GM03348 (cell line): ENCODE measurements around the gene IFT122.
A peak's percentile ranks its signal among the peaks of the same experiment; 100 is the strongest.

Experiments used
- DNase-seq: peaks from one replicate; pipeline ENCODE4 v3.0.0; 2012; ENCODE audit warnings: low spot score

The IFT122 gene

DNA sequence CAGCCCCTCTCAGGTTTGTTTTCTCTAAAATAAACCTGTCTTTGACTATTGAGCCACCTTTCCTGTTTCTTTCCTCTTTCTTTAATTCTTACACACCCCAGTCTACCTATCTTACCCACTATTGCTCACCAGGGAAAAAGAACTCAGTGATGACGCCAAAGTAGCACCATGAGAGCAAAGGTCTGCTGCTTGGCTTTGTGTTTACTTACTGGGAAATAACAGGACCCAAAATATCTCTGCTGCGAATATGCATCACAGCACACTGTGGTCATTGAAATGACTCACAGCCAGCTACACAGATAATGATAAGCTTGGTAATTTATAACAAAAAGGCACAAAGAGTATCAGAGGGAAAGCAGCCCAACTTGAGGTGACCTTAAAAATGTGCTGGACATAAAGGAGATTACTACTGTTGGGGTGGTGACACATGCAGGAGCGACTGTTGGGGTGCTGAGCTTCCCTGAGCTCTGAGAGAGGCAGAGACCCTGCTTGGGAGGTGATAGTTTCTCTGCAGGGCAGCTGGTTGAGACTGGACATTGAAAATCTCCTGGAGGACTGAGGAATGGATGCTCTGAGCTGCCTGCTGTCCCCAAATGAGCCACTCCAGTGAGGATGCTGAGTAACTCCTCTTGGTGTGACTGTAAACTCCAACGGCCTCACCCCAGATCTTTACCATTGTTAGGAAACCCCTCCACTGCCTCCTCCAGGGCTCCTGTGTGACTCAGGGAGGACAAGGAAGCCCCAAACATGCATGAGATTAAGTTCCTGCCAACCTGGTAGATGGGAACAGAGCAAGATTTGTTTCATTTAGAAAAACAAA, 26.1 kb upstream of the IFT122 start:
- peak; percentile 48 for DNase-seq

DNA sequence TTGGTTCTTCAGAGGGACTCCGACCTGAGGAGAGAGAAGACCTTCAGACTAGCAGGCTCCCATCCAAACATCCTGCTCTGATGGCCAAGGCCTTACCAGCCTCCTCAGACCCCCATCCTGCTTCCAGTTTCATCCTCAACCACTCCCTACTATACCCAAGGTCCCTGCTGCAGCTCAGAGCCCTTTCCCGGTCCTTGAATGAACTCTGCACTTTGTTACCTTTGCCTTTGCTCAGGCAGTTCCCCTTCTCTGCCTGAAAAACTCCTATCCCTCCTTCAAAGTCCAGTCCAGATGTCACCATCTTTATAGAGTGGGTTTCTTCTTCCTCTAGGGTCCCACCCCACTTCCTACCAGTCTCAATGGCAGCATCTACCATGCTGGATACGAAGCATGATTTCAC, 24.6 kb upstream of the IFT122 start:
- no peak for DNase-seq

DNA sequence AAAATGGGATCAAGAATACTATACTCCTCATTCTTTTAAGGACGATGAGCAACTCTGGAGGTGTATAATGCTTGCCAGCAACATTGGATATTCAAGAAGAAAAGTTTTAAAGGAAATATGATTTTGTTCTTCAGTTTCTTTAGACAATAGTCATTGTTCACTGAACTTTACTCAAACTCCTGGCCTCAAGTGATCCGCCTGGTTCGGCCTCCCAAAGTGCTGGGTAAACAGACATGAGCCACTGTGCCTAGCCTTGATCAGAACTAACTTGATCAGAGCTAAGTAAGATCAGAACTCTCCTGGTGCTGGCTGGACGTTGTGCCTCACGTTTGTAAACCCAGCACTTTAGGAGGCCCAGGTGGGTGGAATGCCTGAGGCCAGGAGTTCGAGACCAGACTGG, 24.2 kb upstream of the IFT122 start:
- no peak for DNase-seq

DNA sequence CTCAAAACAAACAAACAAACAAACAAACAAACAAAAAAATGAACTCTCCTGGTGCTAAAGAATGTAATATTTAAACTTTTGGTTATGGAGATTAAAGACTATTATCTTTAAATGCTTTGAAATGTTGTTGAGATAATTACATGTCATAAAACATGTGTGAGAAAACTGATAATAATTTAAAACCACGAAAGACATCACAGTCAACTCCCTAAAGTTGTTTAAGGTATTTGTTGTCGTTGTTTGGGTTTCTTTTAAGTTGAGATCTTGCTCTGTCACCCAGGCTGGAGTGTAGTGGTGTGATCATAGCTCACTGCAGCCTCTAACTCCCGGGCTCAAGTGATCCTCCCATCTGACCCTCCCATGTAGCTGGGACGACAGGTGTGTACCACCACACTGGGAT, 23.6 kb upstream of the IFT122 start:
- no peak for DNase-seq

DNA sequence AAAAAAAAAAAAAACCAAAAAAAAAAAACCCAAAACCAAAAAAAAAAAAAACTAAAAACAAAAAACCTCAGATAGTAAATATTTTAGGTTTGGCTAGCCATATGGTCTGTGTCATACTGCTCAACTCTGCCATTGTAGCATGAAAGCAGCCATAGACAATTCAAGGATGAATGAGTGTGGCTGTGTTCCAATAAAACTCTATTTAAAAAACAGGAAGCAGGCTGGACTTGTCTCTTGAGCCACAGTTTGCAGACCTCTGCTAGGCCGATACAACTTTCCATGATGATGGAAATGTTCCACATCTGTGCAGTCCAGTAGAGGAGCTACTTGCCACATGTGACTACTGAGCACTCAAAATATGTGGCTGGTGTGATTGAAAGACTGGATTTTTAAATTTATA, 22.7 kb upstream of the IFT122 start:
- no peak for DNase-seq

DNA sequence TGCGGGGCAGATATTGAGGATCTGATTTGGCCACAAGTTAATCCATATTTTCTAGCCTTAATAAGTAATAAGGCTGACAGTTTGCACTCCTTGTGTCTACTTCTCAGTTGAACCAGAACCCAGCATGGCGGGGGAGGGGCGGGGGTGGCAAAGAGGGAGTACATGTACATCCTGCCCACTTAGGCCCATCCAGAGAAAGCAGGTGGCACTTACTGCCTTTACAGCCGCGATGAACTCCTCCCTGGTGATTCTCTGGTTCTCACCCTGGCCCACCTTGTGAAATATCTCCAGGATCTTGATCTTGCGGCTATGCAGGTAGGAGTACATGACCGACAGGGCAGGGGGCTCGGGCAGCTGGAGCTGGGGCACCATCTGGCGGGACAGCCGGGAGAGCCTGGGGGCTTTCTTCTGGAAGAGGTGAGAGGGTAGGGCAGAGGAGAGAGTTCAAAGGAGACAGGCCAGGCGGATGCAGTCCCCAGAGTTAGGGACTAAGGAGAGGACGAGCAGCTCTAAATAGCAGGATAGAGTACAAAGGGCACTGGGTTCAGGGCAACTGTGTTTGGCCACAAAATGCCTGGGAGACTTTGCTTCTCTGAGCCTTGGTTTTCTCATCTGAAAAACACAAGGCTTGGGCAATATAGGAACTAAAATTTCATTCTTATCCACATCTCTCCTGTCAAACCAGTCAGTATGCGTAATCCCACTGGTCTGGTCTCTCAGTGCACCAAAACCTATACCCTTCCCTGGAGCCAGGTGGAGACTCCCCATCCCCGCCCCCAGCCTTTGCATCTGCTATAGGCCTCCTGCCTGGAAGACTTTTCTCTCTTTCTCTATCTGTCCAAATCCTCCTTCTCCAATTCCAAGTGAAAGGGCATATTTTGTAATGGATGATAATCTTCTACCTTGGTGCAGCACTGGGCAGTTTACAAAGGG, 21.7 kb upstream of the IFT122 start:
- no peak for DNase-seq

DNA sequence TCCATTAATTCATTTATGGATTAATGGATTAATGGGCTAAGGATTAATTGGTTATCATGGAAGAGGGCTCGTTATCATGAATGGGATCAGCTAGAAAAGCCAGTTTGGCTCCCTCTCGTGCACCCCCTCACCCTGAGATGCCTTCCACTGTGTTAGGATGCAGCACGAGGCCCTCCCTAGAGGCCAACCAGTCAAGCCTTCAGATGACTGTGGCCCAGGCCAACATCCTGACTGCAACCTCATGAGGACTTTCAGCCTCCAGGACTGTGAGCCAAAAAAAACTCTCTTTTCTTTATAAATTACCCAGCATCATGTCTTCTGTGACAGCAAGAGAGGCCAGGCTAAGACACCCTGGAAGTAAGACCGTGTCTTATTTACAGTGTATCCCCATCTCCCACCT, 20.5 kb upstream of the IFT122 start:
- DNase-seq, result no peak

DNA sequence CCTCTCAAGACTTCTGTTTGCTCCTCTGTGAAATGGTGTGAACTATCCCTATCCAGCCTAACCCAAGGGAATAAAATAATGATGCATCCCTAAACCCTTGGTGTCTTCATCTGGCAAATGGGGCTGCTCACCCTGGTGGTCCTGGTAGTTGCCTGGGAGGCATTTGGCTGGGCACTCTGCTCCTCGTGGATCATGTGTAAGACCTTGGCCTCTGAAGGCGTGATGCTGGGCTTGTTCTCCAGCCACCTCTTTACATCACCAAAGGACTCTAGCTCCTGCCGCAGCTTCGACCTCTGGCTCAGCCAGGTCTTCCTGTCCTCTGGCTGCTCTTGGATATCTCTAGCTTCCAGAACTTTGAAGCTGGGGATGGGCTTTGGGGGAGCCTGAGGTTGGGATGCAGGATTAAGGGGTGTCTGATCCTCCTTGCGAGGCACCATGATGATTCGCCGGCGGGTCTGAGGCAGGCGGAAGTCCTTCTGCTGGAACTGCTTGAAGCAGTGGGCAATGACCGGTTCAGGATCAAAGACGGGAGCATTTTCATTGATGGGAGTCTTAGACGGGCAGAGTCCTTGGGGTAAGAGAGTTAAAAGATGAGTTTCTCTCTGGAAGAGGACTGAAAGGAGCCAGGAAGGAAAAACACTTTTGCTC, 18.7 kb upstream of the IFT122 start:
- DNase-seq, result no peak

DNA sequence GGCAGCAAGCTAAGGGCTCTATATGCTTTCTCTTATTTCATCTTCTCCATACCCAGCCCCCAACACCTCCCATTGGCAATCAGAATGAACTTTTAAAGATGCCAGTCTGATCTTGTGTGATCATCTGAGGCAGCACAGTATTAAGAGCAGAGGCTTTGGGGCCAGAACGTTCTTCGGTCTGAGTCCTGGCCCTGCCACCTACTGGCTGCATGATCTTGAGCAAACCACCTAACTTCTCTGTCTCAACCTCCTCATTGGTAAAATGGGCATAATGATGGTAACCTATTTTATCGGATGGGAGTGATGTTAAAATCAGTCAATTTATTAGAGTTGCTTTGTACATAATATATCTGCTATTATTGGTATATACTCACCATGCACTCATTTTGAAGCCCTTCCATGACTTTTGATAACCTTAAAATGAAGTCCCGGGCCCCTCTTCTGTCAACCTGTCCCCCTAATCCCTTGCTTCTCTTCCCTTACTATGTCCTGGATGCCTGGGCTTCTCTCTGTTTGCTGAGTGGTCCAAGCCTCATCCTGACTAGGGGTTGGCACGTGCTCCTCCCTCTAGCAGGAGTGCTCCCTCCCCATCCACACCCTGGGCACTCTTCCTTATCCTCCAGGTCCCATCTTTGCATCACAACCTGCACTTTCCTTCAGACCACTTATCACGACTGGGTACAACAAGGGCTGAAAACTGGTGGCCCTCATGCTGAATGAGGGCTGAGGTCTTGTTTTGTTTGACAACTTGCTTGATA, 17.9 kb upstream of the IFT122 start:
- no peak for DNase-seq

DNA sequence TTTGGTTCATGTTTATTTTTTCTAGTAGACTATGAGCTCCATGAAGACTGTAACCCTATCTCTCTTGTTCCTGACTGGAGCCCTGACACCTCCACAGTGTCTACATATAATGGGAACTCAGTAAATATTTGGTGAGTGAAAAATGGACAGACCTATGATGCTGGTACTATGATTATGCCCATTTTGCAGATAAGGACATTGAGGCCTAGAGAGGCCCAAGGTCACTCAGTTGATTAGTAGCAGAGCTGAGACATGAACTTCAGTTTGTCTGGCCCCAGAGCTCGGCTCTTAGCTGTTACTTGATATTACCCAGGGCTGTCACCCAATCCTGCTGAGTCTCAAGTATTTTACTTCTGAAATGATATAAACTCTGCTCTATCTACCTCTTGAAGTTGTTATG, 17.1 kb upstream of the IFT122 start:
- DNase-seq, result no peak

DNA sequence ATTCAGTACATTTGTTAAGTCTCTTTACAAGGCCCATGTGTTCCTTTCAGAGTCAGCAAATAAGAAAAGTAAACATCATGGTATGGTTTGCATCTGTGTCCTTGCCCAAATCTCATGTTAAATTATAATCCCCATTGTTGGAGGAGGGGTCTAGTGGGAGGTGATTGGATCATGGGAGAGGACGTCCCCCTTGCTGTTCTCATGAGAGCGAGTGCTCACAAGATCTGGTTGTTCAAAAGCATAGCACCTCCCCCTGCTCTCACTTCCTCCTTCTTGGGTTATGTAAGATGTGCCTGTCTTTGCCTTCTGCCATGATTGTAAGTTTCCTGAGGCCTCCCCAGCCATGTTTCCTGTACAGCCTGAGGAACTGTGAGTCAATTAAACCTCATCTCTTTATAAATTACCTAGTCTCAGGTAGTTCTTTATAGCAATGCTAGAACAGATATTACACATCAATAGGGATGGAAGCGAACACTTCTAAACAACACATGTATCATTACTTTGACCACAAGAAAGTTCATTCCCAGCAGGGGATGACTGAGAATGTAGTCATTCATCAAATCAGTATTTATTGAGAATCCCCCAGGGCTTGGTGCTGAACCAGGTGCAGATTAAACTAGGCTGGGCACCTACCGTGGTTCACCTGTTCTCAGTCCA, 15.7 kb upstream of the IFT122 start:
- DNase-seq, result no peak

DNA sequence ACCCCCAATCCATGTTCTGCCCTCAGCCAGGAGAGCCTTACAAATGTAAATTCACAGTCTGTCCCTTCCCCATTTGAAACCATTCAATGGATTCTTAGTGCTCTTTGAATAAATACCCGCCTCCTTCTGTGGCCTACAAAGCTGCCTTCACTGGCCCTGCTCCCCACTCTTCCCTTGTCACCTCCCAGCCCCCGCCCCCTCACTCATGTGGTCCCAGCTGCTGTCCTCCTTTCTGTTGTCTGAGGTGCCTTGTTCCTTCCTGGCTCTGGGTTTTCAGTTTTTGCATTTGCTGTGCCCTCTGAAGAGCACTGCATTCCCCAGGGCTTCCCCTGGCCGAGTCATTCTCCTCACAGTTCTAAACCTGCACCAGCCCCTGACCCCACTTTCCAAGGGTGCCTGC, 14.8 kb upstream of the IFT122 start:
- no peak for DNase-seq

DNA sequence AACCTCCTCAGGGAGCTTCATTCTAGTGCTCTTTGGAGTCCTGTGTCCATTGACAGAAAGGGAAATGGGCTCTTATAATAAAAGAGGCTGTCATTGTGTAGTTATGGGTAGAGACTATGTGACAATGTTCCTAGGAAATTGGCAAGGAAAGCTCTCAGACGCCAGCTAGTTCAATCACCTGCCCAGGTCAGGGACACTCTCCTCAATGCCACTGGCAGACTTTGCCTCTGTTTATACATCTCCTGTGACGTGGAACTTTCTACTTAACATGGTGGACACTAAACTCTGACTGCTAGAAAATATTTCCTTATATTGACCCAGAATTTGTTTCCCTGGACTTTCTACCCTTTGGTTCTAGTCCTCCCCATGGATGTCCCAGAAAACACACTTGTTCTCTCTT, 14.4 kb upstream of the IFT122 start:
- no peak for DNase-seq

DNA sequence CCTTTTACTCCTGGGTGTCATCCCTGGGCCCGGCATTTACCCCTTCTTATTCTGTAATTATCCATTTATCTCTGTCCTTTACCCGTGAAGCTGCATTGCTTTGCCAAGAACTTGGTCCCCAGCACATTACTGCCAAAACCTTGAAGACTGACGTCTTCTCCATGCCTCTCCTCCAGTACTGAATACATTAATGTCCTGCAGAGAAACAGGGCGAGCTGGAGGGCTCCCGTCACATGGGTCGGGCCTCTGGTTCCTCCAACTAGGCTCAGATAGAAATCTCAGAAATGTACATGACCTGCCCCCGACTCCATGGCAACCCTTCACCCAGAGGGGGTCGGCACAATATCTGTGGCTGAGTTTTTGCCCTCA, 12.0 kb upstream of the IFT122 start:
- DNase-seq, result no peak

DNA sequence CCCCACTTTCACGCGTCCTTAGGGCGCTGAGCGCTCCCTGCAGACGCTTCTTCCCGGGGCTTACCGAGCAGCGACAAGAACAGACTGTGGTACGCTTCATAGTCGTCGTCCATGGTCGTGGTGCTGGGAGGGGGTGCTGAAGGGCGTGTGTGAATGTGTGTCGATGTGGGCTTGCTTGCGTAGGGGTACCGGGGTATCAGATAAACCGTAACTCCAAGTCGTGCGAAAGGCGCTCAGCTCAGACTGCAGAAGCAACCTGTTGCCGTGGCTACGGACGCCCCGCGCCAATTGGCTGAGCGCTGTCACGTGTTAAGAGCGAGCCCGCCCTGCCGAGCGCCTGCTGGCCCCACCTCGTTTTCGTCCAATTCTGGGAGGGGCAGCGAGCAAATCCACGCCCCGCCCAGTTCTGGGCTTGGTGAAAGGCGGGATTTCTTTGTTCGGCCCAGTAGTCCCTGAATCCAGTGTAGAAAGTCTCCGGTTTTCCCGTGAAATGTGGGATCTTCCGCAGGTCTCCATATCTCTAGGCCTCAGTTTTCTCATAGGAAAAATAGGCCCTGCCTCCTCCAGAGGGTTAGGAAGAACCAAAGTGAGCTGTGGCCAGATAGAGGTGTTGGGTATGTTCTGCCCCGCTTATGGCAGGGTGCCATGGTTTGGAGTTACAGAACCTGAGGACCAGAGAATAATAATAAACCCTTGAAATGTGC, 11.5 kb upstream of the IFT122 start, which contains the start of gene EFCAB12:
TSS of gene EFCAB12 (minus strand) at position 261 of the 704 bp plus-strand sequence. CDS start at position 113, 148 bp downstream.
- peak; percentile 98 for DNase-seq

DNA sequence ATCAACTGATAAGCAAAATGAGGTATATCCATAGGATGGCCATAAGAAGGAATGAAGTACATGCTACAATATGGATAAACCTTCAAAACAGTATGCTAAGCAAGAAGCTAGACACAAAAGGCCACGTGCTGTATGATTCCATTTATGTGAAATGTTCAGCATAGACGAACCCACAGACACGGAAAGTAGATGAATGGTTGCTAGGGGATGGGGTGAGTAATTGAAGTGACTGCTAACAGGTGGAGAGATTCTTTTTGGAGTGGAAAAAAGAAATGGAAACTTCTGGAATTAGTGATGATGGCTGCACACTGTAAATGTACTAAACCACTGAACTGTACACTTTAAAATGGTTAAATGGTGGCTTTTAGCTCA, 11.0 kb upstream of the IFT122 start:
- DNase-seq, result no peak

DNA sequence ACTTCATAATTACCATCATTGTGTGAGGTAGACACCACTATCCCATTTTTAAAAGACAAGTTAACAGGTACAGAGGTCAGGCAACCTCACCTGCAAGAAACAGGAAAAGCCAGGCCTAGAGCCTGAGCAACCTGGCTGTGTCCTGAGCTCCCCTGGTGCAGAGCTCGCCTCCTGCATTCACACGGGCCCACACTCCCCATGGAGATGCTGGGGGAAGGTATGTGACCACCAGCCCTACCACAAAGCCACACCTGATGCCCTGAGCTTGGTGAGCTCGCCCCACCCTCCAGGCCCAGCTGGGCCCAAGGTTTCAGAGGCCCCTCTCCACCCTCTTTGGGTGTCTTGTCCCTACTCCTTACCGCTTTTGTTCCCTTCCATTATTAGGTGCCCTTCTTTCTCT, 10.4 kb upstream of the IFT122 start:
- no peak for DNase-seq

DNA sequence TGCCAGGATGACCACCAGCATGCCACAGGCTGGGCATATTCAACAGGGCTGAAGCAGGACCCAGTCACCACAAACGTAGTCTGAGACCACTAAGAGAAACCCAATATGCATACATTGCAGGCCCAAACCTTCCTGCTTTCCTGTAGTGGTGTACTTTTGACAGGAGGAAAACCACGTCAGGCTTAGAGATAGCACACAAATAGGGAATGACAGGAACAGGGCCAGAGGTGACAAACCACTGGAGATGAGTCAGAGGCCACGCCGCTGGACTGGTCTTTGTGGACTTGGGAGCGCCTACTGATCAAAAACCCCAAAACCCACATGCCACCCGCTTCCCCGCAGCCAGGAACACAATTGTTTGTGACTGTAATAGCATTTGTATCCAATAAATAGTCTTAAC, 8.0 kb upstream of the IFT122 start:
- DNase-seq, result no peak

DNA sequence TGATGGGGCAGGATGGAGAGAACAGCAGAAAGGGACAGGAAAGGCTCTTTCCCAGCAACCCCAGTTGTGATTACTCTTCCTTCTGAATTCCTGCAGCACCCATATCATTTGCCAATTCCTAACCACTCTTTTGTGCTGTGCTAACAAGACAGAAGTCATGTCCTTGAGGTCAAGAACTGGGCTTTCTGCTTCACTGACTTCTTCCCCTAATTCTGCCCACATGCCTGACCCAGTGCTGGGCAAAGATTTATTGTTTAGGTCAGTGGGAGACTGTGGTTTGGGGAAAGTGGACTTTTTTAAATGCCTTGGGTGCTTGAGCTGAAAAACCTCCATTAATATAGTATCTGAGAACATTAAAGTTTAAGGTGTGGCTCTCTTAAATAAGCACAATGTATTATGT, 7.4 kb upstream of the IFT122 start:
- DNase-seq, result no peak

DNA sequence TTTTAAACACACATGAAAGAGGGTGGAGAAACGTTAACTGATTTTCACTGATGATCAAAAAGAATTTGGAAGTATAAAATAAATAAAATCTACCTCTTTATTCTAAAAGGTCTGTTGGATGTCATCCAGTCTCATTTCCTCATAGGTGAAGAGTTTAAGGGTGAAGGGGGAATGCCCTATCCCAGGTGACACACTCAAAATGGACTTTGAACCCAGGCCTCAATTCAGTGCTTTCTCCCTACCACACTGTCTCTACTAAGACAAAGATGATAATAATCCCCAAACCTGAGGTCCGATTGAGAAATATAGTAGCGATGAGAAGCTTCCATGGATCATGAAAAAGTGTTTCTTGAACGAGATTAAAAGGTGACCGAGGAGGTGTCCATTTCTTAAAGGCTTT, 6.5 kb upstream of the IFT122 start:
- DNase-seq, result no peak

DNA sequence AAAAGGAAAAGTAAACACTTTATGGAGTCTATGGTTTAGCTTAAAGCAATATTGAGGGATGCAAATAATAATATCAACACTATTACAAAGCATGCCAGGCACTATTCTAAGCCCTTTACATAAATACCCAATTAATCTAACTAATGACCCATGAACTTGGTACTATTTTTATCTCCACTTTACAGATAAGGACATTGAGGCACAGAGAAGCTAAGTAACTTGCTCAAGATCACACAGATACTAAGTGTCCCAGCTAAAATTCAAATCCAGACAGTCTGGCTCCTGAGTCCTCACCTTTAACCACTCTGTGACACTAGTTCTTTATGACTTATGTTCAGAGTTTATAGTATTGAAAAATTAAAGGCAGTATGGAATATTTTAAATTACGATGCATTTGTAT, 5.9 kb upstream of the IFT122 start:
- no peak for DNase-seq
